SH-SY5Y (cell line): ENCODE results near the gene KLHDC3.

Experiments
- GATA2 ChIP-seq: IDR thresholded peaks from 2 replicates; pipeline ENCODE4 v1.6.1; 2011; ENCODE audit warnings: mild to moderate bottlenecking, low read depth, low read length
- GATA3 ChIP-seq: IDR thresholded peaks from 2 replicates; pipeline ENCODE4 v1.6.1; 2011; ENCODE audit warnings: low read depth, mild to moderate bottlenecking, low read length, moderate library complexity

DNA sequence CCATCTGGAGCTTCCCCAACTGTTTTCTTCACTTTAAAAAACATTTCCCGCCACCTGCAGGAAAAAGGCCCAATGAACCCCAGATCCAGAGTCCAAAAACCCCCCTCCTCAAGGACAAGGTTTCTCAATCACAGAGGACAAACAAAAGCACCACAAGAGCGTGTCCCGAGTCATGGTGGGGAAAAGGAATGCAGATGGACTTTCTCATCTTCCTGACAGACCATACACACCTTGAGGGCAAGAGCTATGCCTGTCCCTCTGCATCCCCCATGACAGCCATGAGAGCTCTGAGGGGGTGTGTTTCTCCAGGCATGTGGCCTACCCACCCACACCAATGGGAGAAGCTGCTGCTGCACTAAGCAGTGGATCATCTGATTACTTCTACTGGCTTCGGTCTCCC lies 44.1 kb upstream of the KLHDC3 start:
- TF ChIP-seq GATA3, result no peak
- no peak for TF ChIP-seq GATA2
